Measurements from ENCODE around the gene CMAS.

DNA sequence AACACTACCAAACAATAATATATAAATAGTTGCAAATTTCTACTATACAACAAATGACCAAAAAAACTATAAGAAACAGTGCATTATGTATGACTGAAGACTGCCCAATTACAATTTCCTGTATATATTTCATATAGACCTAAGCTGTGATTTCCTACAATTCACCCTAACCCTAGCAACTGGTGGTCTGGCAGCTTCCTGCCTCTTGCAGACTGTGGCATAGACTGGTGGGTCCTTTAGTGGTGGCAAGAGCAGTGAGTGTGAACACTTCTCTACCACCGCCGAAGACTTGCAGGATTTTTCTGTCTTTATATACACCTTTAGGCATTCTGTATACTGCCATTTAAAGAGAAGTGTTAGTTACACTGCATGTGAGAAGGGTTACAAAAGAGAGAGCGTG lies 43.6 kb upstream of the CMAS start:
- TF ChIP-seq, protein P1, sequence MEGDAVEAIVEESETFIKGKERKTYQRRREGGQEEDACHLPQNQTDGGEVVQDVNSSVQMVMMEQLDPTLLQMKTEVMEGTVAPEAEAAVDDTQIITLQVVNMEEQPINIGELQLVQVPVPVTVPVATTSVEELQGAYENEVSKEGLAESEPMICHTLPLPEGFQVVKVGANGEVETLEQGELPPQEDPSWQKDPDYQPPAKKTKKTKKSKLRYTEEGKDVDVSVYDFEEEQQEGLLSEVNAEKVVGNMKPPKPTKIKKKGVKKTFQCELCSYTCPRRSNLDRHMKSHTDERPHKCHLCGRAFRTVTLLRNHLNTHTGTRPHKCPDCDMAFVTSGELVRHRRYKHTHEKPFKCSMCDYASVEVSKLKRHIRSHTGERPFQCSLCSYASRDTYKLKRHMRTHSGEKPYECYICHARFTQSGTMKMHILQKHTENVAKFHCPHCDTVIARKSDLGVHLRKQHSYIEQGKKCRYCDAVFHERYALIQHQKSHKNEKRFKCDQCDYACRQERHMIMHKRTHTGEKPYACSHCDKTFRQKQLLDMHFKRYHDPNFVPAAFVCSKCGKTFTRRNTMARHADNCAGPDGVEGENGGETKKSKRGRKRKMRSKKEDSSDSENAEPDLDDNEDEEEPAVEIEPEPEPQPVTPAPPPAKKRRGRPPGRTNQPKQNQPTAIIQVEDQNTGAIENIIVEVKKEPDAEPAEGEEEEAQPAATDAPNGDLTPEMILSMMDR (IDR thresholded peaks at IDR 0.05; ENCODE audit: poor library complexity): no peak
- no peak for TF ChIP-seq EZH2 (IDR thresholded peaks at IDR 0.05; ENCODE audit: borderline replicate concordance)
